Bronchial epithelial cell (primary cell): ENCODE measurements around the gene ASGR1. TPM values are rescaled to one million over a fixed set of nuclear protein-coding genes. Genes with fewer than 3 reads are reported as not detected.
A peak's percentile ranks its signal among the peaks of the same experiment; 100 is the strongest.

Experiments used
- DNase-seq: peaks from one replicate; pipeline ENCODE4 v3.0.0-alpha.2; 2010; ENCODE audit warnings: low read depth
- FAIRE-seq: peaks from 2 replicates; lab custom pipeline; 2011; peaks lifted over from hg19 to GRCh38; lab: Jason Lieb, UNC
- H3K27me3 ChIP-seq: 2 replicates; pipeline ENCODE4 v1.5.1; 2011; ENCODE audit warnings: low read length; ENCODE audit not compliant: control insufficient read depth, insufficient read depth
- H3K36me3 ChIP-seq: 2 replicates; pipeline ENCODE4 v1.5.1; 2011; ENCODE audit warnings: low read length; ENCODE audit not compliant: control insufficient read depth, insufficient read depth
- H3K4me3 ChIP-seq: 2 replicates; pipeline ENCODE4 v1.5.1; 2011; ENCODE audit warnings: mild to moderate bottlenecking, low read depth, low read length, control low read depth
- CTCF ChIP-seq: IDR thresholded peaks from 2 replicates; pipeline ENCODE4 v1.5.1; 2011; ENCODE audit warnings: mild to moderate bottlenecking, moderate library complexity, low read length, control low read depth, inconsistent platforms; ENCODE audit not compliant: insufficient read depth, severe bottlenecking
- total RNA-seq: library from RNA; depleted of rRNA; stranded (reverse); fragments of >200 nt; gene quantifications from 2 replicates; pipeline ENCODE4 v1.2.1, GENCODE V29; 2014

Gene ASGR1
- total RNA-seq, 1 donor from 2014 or later = under 0.01 TPM

- FAIRE-seq (no peak), DNase-seq (peak; percentile 74)
- Histone ChIP-seq H3K36me3 (no peaks in the 10 kb centered on the region), H3K4me3 (no peak overlapping the region), H3K27me3 (no peaks in the 10 kb centered on the region)
- no peak for TF ChIP-seq CTCF
Observed at GRCh38 chr17:7141824-7142223, 37.3 kb downstream of the ASGR1 start.

GRCh38 chr17:7139400-7139799 lies 39.8 kb downstream of the ASGR1 start:
- H3K4me3 ChIP-seq = no peak overlapping the region
- H3K27me3 ChIP-seq = no peaks in the 10 kb centered on the region
- no peaks in the 10 kb centered on the region for H3K36me3 ChIP-seq
- no peak for TF ChIP-seq CTCF
- DNase-seq (no peak), FAIRE-seq (peak; percentile 43)

- no peaks in the 10 kb centered on the region for H3K36me3 ChIP-seq
- H3K27me3 ChIP-seq = no peaks in the 10 kb centered on the region
- no peak overlapping the region for H3K4me3 ChIP-seq
- no peak for TF ChIP-seq CTCF
- FAIRE-seq (no peak), DNase-seq (peak; percentile 20)
Observed at GRCh38 chr17:7138800-7139381, 40.3 kb downstream of the ASGR1 start.

- Histone ChIP-seq H3K36me3 (no peaks in the 10 kb centered on the region), H3K4me3 (no peak overlapping the region), H3K27me3 (no peaks in the 10 kb centered on the region)
- no peak for TF ChIP-seq CTCF
- FAIRE-seq = no peak
- no peak for DNase-seq
Observed at GRCh38 chr17:7137171-7137943, 41.8 kb downstream of the ASGR1 start.

GRCh38 chr17:7136266-7136877 lies 42.8 kb downstream of the ASGR1 start:
- TF ChIP-seq CTCF = peak; percentile 73
- no peak overlapping the region for H3K4me3 ChIP-seq
- FAIRE-seq = no peak

More at GRCh38 chr17:7136266-7136877, 42.8 kb downstream of the ASGR1 start:
- H3K27me3 ChIP-seq = no peaks in the 10 kb centered on the region
- DNase-seq = peak; percentile 57
- no peaks in the 10 kb centered on the region for H3K36me3 ChIP-seq
